Natural killer cell (primary cell): ENCODE results near the gene RNASE12. TPM values are rescaled to one million over a fixed set of nuclear protein-coding genes. Genes with fewer than 3 reads are reported as not detected.

ENCODE experiments used
- ATAC-seq, 3 donors: fragments of 150-1000 bp in 2 of 3; fragments of 200-7000 bp in 1 of 3; cut with Tn5 transposase; 1 replicate in 1 of 3; 2 replicates in 2 of 3; pipeline ENCODE4 v1.10.0; 2021; ENCODE audit warnings: mild to moderate bottlenecking in 2 of 3, moderate library complexity in 2 of 3
- DNase-seq, 2 donors: peaks; one replicate each; pipeline versions ENCODE4 v3.0.0 to v3.0.0-alpha.2; 2013 to 2021; ENCODE audit warnings: mixed read lengths in 1 of 2
- H3K27ac ChIP-seq: one replicate; pipeline ENCODE4 v1.5.1; 2013; ENCODE audit warnings: mild to moderate bottlenecking, low read length
- H3K27me3 ChIP-seq: one replicate; pipeline ENCODE4 v1.6.1; 2013; ENCODE audit warnings: low read length; ENCODE audit not compliant: control insufficient read depth, insufficient read depth
- H3K36me3 ChIP-seq: one replicate; pipeline ENCODE4 v1.6.1; 2013; ENCODE audit warnings: low read length; ENCODE audit not compliant: control insufficient read depth, insufficient read depth
- H3K4me1 ChIP-seq: one replicate; pipeline ENCODE4 v1.6.1; 2013; ENCODE audit warnings: low read length; ENCODE audit not compliant: control insufficient read depth, insufficient read depth
- H3K4me3 ChIP-seq: one replicate; pipeline ENCODE4 v1.5.1; 2013; ENCODE audit warnings: low read length
- H3K9me3 ChIP-seq: one replicate; pipeline ENCODE4 v1.6.1; 2013; ENCODE audit warnings: low read length; ENCODE audit not compliant: control insufficient read depth, insufficient read depth
- H3K27ac Mint-ChIP-seq, 2 donors: one replicate each; pipeline ENCODE4 v1.8.0; 2022; ENCODE audit warnings: mild to moderate bottlenecking in 2 of 2, mixed read lengths in 2 of 2, moderate library complexity in 1 of 2
- H3K27me3 Mint-ChIP-seq, 2 donors: one replicate each; pipeline ENCODE4 v1.8.0; 2022; ENCODE audit warnings: low read depth in 2 of 2, mixed read lengths in 2 of 2
- H3K36me3 Mint-ChIP-seq: one replicate; pipeline ENCODE4 v1.8.0; 2022; ENCODE audit warnings: mixed read lengths
- H3K4me1 Mint-ChIP-seq, 2 donors: one replicate each; pipeline ENCODE4 v1.8.0; 2022; ENCODE audit warnings: mixed read lengths in 2 of 2
- H3K4me3 Mint-ChIP-seq: one replicate; pipeline ENCODE4 v1.8.0; 2022; ENCODE audit warnings: mild to moderate bottlenecking, moderate library complexity, mixed read lengths
- H3K9me3 Mint-ChIP-seq, 2 donors: one replicate each; pipeline ENCODE4 v1.8.0; 2022; ENCODE audit warnings: mixed read lengths in 2 of 2
- WGBS: methylation state at CpG from one replicate; pipeline ENCODE4 v1.1.7; 2013; ENCODE audit warnings: missing lambda C conversion rate; ENCODE audit not compliant: insufficient coverage; 5-methylcytosine and 5-hydroxymethylcytosine counted together
- intact Hi-C: fragments of 100-400 bp; cut with micrococcal nuclease; formaldehyde crosslinking; loops from one replicate; pipeline ENCODE4 v1.14.2; 2022
- total RNA-seq, 4 donors: library from RNA; stranded (reverse); fragments of 120-200 nt in 1 of 4; gene quantifications; one replicate each; pipeline versions ENCODE4 v1.2.3 to v1.2.4, GENCODE V29; 2013 to 2022
- TF ChIP-seq, protein P1 (sequence below): fragments of 200-600 bp; IDR thresholded peaks from one replicate; pipeline ENCODE4 v1.8.0; 2022; ENCODE audit warnings: antibody characterized with exemption

The RNASE12 gene
- total RNA-seq, 3 donors from 2014 or later (not counting 1 experiment from before 2014, with no cell fraction given) = not detected

DNA sequence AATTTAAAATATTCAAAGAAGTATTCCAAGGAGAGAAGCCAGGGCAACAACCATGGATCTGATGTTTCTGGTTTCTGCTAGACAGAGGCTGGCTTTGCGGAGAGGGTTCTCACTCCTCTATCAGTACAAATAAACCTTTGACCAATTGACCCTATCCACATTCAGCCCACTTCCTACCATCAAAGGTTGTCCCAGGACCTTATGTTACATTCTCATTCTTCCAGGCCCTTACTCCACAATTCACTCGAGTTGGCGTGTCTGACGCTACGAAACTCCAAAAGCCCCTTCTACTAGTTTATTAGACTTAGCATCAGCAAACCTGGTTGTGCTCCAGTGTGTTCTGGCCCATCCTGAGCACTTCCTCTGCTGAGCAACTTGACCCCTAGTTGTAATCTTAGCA, 24.8 kb upstream of the RNASE12 start:
- Mint-ChIP-seq H3K27ac (no peak overlapping the region), H3K9me3 (no peaks in the 10 kb centered on the region), H3K4me3 (no peak overlapping the region), H3K27me3 (no peaks in the 10 kb centered on the region), H3K36me3 (no peaks in the 10 kb centered on the region), H3K4me1 (peaks cover 14 to 28% of the 10 kb centered on the region in 2 donors)
- intact Hi-C loops = no loop called here
- Histone ChIP-seq H3K36me3 (no peaks in the 10 kb centered on the region), H3K27ac (no peak overlapping the region), H3K27me3 (no peaks in the 10 kb centered on the region), H3K4me3 (no peak overlapping the region), H3K4me1 (peaks cover 17% of the 10 kb centered on the region), H3K9me3 (no peaks in the 10 kb centered on the region)
- 92% methylated on average over 5 of the region's 5 CpGs for WGBS
- DNase-seq = no peak
- TF ChIP-seq, protein P1, sequence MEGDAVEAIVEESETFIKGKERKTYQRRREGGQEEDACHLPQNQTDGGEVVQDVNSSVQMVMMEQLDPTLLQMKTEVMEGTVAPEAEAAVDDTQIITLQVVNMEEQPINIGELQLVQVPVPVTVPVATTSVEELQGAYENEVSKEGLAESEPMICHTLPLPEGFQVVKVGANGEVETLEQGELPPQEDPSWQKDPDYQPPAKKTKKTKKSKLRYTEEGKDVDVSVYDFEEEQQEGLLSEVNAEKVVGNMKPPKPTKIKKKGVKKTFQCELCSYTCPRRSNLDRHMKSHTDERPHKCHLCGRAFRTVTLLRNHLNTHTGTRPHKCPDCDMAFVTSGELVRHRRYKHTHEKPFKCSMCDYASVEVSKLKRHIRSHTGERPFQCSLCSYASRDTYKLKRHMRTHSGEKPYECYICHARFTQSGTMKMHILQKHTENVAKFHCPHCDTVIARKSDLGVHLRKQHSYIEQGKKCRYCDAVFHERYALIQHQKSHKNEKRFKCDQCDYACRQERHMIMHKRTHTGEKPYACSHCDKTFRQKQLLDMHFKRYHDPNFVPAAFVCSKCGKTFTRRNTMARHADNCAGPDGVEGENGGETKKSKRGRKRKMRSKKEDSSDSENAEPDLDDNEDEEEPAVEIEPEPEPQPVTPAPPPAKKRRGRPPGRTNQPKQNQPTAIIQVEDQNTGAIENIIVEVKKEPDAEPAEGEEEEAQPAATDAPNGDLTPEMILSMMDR = no peak
- ATAC-seq = no peak

DNA sequence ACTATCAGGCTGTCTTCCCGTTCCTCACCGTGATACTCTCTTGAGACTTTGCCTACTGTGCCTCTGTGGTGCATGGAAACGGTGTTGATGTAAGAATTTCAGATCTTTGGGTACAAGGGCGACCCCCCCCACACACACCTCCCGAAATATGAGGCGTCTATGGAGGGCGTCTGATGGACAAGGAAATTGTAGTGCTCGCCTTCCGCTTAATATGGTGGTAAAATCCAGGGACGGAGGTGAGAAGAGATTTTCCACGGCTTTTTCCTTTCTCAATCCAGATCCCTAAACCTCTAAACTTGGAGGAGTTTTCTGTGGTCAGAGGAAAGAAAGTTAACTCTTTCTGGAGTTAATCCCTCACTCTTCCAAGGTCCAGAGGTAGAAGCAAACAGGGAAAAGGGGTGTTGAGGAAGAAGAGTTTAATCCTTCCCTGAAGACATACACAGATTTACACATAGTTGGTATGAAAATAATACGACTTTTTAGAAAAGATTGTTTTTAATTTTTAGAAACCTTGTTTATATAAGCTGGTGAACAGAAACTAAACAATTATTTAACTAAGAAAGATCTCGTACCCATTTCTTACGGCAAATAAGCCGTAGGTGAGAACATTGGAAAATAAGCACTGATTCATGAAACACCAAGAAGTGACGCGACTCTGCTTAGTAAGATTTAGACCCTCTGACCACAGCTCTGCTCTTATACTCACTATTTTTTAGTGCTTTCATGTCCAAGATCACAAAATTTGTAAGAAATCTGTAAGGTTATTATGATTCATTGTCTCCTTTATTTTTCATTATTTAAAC, 23.1 kb upstream of the RNASE12 start:
- 39% methylated on average over 9 of the region's 17 CpGs for WGBS
- no peaks in the 10 kb centered on the region for H3K27me3 ChIP-seq
- TF ChIP-seq, protein P1 = no peak
- ATAC-seq (peak in 2 of 3 donors; percentile 1), DNase-seq (peak in 1 of 2 donors; percentile 11)
- Mint-ChIP-seq H3K9me3 (no peaks in the 10 kb centered on the region), H3K4me3 (no peak overlapping the region), H3K36me3 (no peaks in the 10 kb centered on the region), H3K27ac (no peak overlapping the region), H3K4me1 (peaks cover 14 to 28% of the 10 kb centered on the region in 2 donors), H3K27me3 (no peaks in the 10 kb centered on the region)
- H3K4me1 ChIP-seq = peaks cover 24% of the 10 kb centered on the region
- no peaks in the 10 kb centered on the region for H3K36me3 ChIP-seq
- no peaks in the 10 kb centered on the region for H3K9me3 ChIP-seq
- peak overlapping the region; percentile 41 for H3K27ac ChIP-seq
- intact Hi-C loops = loop anchor here (5.0 kb wide), 1 partner anchor 272 kb away; the partner anchor contains the start of gene PARP2
- H3K4me3 ChIP-seq = peak overlapping the region; percentile 42

DNA sequence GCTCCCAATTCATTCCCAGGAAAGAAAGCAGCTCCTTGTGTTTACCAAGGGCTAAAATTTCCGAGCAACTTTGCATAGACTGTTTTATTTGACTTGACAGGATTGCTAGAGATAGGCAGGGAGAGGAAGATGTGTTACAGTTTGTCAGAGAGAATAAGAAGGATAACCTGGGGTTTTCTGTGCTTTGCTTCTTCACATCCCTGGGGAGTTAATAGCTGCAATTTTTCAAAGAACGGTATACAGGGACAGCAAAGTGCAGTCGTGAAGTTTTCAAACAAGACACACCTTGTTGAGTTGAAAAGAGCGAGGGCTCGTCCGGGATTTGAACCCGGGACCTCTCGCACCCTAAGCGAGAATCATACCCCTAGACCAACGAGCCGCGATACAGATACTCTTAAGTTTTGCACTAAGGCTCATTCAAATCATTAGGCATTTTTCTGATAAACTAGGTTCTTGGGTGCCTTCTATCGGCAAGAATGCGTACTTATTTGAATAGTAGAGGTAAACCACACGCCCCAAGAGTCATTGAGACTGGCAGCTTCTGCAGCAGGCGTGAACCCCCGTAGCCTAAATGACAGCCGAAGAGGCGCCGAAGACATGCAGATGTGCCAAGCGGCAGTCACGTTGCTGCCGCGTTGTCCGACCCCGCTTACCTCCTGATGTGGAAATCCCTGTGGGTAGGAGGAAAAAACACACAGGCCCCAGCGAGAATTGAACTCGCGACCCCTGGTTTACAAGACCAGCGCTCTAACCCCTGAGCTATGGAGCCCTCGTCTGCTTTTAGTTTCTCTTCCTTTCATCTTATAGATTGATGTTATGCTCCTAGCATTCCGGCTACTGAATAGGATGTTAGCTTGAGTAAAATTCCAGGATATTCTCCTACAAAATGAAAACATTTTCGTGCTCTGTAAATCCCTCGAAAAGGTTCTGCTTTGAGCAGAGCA, 22.2 kb upstream of the RNASE12 start:
- Mint-ChIP-seq H3K4me3 (no peak overlapping the region), H3K27ac (no peak overlapping the region), H3K27me3 (no peaks in the 10 kb centered on the region), H3K9me3 (no peaks in the 10 kb centered on the region), H3K36me3 (no peaks in the 10 kb centered on the region), H3K4me1 (peaks cover 14 to 24% of the 10 kb centered on the region in 2 donors)
- H3K36me3 ChIP-seq = no peaks in the 10 kb centered on the region
- peak overlapping the region; percentile 42 for H3K4me3 ChIP-seq
- H3K9me3 ChIP-seq = no peaks in the 10 kb centered on the region
- intact Hi-C loops = loop anchor here (1.0 to 5.0 kb wide), 4 partner anchors 17 to 271 kb away; partner anchors contain the start of genes APEX1 and PARP2
- WGBS = under 1% methylated on average over 33 of the region's 34 CpGs
- peak overlapping the region; percentile 41 for H3K27ac ChIP-seq
- TF ChIP-seq, protein P1 = peak; percentile 47
- no peaks in the 10 kb centered on the region for H3K27me3 ChIP-seq
- H3K4me1 ChIP-seq = peaks cover 24% of the 10 kb centered on the region
- DNase-seq (peak; percentile 78 to 94), ATAC-seq (peak; percentile 82 to 88 (median 84))
